ENCODE measurements around the gene PPP1R27.

The PPP1R27 gene, protein sequence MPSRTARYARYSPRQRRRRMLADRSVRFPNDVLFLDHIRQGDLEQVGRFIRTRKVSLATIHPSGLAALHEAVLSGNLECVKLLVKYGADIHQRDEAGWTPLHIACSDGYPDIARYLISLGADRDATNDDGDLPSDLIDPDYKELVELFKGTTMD
- 0 to 0.25 (median 0) reads per million in 9 experiments for total RNA-seq

DNA sequence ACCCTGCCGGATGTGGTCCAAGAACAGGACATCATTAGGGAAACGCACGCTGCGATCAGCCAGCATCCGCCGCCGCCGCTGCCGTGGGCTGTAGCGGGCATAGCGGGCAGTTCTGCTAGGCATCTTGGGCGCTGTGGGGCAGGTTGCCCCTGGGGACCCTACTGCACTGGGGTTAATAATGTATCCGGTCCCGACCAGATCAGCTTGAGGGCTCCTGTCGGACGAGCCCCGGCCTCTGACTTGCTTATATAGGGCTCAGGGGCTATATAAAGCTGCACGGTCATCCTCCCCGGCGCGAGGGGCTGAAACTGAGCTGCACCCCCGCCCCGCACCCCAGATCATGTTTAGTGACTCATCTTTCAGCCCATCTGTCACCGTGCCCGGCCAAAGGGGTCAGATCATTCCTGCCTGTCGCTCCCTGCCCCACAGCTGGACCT is at the start of gene PPP1R27:
PPP1R27 (minus strand) TSS at position 220 of the 437 bp plus-strand sequence; CDS start at position 123, 97 bp downstream.
- peak within 1 kb of the TSS; percentile 69 to 76 for H3K27ac Mint-ChIP-seq
- H3K36me3 Mint-ChIP-seq (ENCODE audit: insufficient read depth) = peaks cover 6% of the 10 kb centered on the region
- ATAC-seq (replicated peaks) (no peak), DNase-seq (no peak)
- no peaks in the 10 kb centered on the region for H3K9me3 Mint-ChIP-seq
- H3K27me3 Mint-ChIP-seq = no peaks in the 10 kb centered on the region
- peaks cover 17 to 20% of the 10 kb centered on the region in 2 donors for H3K4me1 Mint-ChIP-seq (ENCODE audit: low read depth in 2 of 2)
- peak within 1 kb of the TSS; percentile 73 to 96 for H3K4me3 Mint-ChIP-seq

DNA sequence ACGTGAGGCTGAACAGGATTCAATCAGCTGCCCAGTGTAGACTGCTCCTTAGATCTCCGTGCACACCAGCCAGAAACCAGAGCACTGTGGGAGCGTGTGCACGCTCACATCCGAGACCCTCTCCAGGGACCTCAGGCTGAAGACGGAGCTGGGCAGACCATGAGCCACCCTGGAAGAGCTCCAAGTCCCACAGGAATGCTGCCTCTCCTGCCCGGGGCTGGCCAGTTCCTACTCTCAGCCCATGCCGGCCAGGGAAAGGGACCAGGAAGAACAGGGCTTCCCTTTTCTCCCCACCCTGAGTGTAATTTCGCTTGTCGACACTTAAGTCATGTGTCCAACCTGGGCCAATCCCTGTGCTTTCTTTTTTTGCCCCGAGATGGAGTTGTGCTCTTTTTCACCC is 49.7 kb upstream of the PPP1R27 start:
- H3K9me3 Mint-ChIP-seq = no peaks in the 10 kb centered on the region
- ATAC-seq (replicated peaks) (no peak), DNase-seq (no peak)
- H3K4me1 Mint-ChIP-seq (ENCODE audit: low read depth in 2 of 2) = peaks cover 4 to 14% of the 10 kb centered on the region in 2 donors
- H3K4me3 Mint-ChIP-seq = no peak overlapping the region
- peaks cover 88% of the 10 kb centered on the region for H3K36me3 Mint-ChIP-seq (ENCODE audit: insufficient read depth)
- peak overlapping the region in 1 of 2 donors; percentile 59 for H3K27ac Mint-ChIP-seq
- no peaks in the 10 kb centered on the region for H3K27me3 Mint-ChIP-seq

DNA sequence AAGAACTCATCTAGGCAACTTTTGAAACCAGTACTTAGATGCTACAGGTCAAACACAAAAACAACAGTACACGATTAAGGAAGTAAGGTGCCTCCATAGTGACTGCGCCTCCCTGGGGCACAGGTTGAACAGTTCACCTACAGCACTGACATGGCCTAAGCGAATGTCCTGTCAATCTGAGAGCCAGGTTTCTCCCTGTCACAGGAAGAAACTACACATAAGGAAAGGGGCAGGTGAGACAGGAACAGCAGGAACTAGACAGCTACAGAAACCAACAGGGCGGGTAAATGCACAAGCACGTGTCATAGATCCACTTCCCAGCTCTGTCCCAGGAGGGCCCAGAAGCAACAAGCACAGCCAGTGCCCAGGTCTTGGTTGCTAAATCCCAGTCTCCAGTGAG is 44.3 kb upstream of the PPP1R27 start:
- no peak for ATAC-seq (replicated peaks)
- no peaks in the 10 kb centered on the region for H3K4me1 Mint-ChIP-seq (ENCODE audit: low read depth in 2 of 2)
- H3K27me3 Mint-ChIP-seq = no peaks in the 10 kb centered on the region
- DNase-seq = no peak
- peaks cover 53% of the 10 kb centered on the region for H3K36me3 Mint-ChIP-seq (ENCODE audit: insufficient read depth)
- no peak overlapping the region for H3K4me3 Mint-ChIP-seq
- H3K9me3 Mint-ChIP-seq = no peaks in the 10 kb centered on the region
- no peak overlapping the region for H3K27ac Mint-ChIP-seq

DNA sequence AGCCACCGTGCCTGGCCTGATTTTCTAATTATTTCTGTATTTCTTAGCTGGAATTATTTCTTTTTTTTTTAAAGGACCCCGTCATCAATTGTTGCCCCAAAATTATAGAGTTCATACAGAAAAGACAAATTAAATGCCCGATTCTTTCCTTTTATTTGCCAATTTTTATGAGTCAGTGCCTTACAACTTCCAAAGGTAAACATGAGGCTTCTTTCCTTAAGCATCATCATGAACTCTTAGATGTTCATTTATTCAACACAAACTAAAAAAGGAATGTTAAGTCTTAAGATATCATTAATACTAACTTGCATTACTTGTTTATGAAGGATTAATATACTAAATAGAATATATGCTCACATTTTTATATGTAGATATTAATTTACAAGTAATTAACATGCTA is 43.4 kb upstream of the PPP1R27 start:
- Mint-ChIP-seq H3K36me3 (ENCODE audit: insufficient read depth) (peaks cover 48% of the 10 kb centered on the region), H3K27me3 (no peaks in the 10 kb centered on the region), H3K9me3 (no peaks in the 10 kb centered on the region), H3K4me3 (no peak overlapping the region), H3K27ac (no peak overlapping the region), H3K4me1 (ENCODE audit: low read depth in 2 of 2) (no peaks in the 10 kb centered on the region)
- ATAC-seq (replicated peaks) = no peak
- no peak for DNase-seq

DNA sequence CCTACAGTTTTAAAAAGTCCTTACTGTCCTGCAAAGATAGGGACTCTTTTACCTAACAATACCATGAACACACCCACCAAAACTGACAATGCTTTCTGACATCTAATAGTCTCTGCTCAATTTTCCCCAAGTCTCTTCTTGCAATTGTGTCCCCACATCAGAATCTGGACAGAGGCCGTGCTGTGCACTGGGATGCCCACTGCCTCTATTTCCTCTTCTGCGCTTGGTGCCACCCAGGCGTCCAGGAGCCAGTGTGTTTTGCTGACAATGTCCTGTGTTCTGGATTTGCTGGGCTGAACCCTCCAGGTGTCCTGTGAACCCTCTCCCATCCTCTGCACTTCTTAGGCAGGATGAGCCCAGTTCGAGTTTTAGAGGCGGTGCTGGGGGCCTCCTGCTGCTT is 42.7 kb upstream of the PPP1R27 start:
- Mint-ChIP-seq H3K4me3 (no peak overlapping the region), H3K36me3 (ENCODE audit: insufficient read depth) (peaks cover 43% of the 10 kb centered on the region), H3K4me1 (ENCODE audit: low read depth in 2 of 2) (peaks cover 4 to 5% of the 10 kb centered on the region in 2 donors), H3K27ac (peak overlapping the region in 1 of 2 donors; percentile 38), H3K9me3 (no peaks in the 10 kb centered on the region), H3K27me3 (no peaks in the 10 kb centered on the region)
- DNase-seq (no peak), ATAC-seq (replicated peaks) (no peak)

DNA sequence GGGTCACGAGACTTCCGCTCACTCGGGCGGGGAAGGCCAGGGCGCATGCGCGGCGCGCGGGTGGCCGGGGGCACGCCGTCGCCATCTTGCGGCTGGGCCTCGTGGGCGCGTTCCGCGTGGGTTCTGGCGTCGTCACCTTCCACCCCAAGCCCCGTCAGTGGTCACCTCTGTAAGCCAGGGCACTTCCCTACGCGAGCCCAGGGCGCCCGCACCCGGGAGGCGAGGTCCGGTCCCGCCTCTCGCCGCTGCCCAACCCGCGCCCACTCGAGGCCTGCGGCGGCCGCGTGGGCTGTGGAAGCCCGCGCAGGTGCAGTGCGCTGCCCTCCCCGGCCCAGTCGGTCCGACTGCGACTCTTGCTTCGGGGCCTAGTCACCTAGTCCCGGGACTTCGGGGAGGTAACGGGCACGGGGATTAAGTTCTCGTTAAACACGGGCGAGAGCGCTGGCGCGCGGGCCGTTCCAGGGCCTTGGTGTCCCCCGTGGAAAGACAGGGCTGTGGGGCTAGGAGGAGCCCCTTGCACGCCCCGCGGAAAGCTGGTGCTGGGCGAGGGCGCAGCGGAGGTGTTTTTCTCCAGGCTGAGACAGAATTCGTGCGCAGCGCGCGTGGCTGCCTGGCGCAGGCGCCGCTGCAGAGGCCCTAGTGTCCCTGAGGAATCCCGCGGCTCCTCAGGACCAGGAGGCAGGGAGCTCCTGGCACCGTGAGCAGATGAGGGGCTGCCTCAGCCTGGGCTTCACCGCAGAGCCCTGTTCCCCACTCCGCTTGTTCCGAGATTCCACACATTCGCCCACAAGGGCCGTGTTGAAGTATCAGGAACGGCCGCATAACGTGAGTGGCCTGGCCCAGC is 36.8 kb upstream of the PPP1R27 start:
- no peaks in the 10 kb centered on the region for H3K9me3 Mint-ChIP-seq
- no peaks in the 10 kb centered on the region for H3K27me3 Mint-ChIP-seq
- peak overlapping the region; percentile 93 for H3K27ac Mint-ChIP-seq
- peaks cover 19 to 25% of the 10 kb centered on the region in 2 donors for H3K4me1 Mint-ChIP-seq (ENCODE audit: low read depth in 2 of 2)
- ATAC-seq (replicated peaks) = peak; percentile 47
- H3K36me3 Mint-ChIP-seq (ENCODE audit: insufficient read depth) = peaks cover 65% of the 10 kb centered on the region
- DNase-seq = peak; percentile 93 to 95 (median 95)
- H3K4me3 Mint-ChIP-seq = peak overlapping the region; percentile 81 to 82

DNA sequence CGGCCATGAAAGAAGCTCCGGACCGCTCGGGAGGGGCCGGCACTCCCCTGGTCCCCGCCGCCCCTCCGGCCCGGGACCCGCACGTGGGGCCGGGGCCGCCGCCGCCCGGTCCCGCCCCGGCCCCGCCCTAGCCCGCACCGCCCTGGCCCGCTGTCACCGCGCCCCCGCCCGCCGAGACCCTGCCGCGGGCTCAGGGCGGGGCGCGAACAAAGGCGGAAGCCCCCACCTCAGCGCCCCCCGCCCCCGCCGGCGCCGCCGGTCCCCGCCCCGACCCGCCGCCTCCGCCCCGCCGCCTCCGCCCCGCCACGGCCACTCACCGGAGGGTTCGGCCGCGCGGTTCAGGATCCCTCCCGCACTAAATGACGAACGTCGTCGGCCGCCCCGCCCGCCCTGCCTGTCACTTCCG is 36.1 kb upstream of the PPP1R27 start, which contains the start of gene ARHGDIA:
ARHGDIA (minus strand) TSS at position 357 of the 406 bp plus-strand sequence. CDS start 1,407 bp downstream, outside the sequence.
- H3K9me3 Mint-ChIP-seq = no peaks in the 10 kb centered on the region
- peaks cover 65% of the 10 kb centered on the region for H3K36me3 Mint-ChIP-seq (ENCODE audit: insufficient read depth)
- ATAC-seq (replicated peaks) (peak; percentile 72), DNase-seq (no peak)
- peak within 1 kb of the TSS; percentile 81 to 86 for H3K4me3 Mint-ChIP-seq
- H3K27me3 Mint-ChIP-seq = no peaks in the 10 kb centered on the region
- peak within 1 kb of the TSS; percentile 93 to 97 for H3K27ac Mint-ChIP-seq
- peaks cover 19 to 25% of the 10 kb centered on the region in 2 donors for H3K4me1 Mint-ChIP-seq (ENCODE audit: low read depth in 2 of 2)

DNA sequence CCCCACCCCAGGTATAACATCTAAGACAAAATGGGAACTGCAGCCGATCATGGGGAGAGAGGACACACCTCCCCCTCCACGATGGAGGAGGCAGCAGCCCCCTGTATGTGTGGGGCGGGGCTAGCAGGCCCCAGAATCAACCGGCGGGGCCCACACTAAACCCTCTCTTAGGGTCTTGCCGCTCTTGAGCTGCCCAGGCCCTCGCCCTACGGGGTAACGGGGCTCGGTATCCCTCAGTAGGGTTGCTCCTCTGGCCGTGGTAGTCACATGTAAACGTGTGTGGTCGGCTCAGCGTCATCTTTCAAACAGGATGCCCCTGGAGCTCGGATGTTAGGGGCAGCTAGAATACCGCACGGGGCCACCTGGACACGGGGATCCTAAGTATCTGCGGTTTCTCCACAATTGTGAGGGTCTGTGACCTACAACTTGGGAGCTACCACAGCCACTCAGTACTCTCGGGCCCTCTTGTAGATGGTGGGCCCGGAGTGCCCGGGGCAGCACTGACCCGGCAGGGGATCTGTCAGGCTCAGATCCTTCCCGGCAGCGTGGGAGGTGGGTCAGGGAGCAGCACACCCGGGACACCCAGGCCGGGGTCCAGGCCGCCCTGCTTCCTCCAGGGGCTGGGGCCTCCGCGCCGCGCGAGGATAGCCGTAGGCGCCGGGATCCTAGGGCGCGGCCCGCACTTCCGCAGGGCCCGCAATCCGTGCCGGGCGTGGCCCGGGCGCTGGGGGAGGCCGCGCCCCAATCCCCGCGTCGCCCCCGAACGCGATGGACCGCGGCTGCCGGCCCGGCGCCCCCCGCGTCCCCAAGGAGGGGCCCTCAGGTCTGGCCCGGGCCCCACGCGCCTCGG is 35.5 kb upstream of the PPP1R27 start:
- H3K27me3 Mint-ChIP-seq = no peaks in the 10 kb centered on the region
- peak; percentile 31 for ATAC-seq (replicated peaks)

DNA sequence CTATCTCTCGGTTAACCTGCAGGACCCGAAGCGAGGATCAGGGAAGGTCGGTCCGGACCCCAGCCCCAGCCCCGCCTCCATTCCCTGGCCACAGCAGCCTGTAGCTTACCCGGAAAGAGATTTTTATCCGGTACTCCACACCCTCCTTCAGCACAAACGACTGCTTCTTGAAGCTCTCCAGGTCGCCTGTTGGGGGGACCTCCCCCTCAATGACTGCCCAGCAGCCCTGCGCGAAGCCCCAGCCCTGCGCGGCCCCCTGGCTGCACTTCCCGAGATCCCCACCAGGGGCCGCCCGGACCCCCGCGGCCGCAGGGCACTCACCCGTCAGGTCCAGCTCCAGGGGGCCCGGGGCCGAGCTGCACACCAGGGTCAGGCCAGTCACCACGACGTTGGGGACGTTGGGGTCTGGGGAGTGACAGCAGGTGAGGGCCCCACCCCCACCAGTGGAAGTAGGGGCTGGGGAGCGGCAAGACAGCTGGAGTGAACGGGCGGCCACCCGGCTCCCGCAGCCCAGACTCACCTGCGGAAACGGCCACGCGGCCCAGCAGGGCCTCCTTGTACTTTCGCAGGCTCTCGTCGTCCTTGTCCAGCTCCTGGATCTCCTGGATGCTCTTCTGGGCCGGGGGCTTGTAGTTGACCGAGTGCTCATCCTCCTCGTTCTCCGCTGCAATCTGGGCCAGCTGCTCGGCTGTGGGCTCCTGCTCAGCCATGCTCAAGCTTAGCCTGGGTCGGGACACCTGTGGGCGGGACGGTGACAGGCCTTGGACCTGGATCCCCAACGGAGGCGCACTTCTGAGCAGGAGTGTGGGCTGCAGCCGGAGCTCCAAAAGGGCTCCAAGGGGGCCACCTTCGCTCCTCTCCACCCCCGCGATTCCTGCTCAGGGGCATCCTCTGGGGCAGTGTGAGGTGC is 34.6 kb upstream of the PPP1R27 start:
- Mint-ChIP-seq H3K36me3 (ENCODE audit: insufficient read depth) (peaks cover 80% of the 10 kb centered on the region), H3K27me3 (no peaks in the 10 kb centered on the region), H3K4me3 (peak overlapping the region; percentile 78 to 86), H3K9me3 (no peaks in the 10 kb centered on the region), H3K27ac (peak overlapping the region; percentile 85 to 97), H3K4me1 (ENCODE audit: low read depth in 2 of 2) (peaks cover 22 to 28% of the 10 kb centered on the region in 2 donors)
- ATAC-seq (replicated peaks) = no peak
- DNase-seq = peak in 1 of 3 experiments; percentile 26

More for the DNA sequence above, 35.5 kb upstream of the PPP1R27 start:
- peaks cover 21 to 27% of the 10 kb centered on the region in 2 donors for H3K4me1 Mint-ChIP-seq (ENCODE audit: low read depth in 2 of 2)
- H3K4me3 Mint-ChIP-seq = peak overlapping the region; percentile 78 to 86
- peak overlapping the region; percentile 85 to 97 for H3K27ac Mint-ChIP-seq
- DNase-seq = peak; percentile 36 to 41 (median 40)
- peaks cover 71% of the 10 kb centered on the region for H3K36me3 Mint-ChIP-seq (ENCODE audit: insufficient read depth)
- H3K9me3 Mint-ChIP-seq = no peaks in the 10 kb centered on the region

DNA sequence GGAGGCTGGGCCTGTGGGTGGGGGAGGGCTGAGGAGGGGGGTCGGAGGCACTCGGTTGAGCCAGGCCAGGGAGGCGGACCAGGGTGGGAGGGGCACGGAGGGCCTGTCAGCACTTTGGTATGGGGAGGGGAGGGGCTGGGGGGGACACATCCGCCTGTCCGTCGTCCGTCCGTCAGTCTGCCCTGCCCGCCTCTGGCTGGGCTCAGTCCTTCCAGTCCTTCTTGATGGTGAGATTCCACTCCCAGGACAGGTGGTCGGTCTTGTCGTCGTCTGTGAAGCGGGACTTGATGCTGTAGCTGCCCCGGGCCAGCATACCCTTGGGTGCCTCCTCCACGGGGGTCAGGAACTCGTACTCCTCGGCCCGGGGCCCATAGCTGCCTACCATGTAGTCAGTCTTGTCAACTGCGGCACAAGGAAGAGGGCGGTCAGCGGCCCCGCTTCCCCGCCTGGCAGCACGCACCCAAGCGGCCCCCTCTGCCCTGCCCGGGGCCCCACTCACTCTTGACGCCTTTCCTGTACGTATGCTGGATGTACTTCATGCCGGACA is 33.9 kb upstream of the PPP1R27 start:
- Mint-ChIP-seq H3K9me3 (no peaks in the 10 kb centered on the region), H3K4me1 (ENCODE audit: low read depth in 2 of 2) (peaks cover 23 to 28% of the 10 kb centered on the region in 2 donors), H3K36me3 (ENCODE audit: insufficient read depth) (peaks cover 85% of the 10 kb centered on the region), H3K4me3 (peak overlapping the region; percentile 78 to 86), H3K27me3 (no peaks in the 10 kb centered on the region), H3K27ac (peak overlapping the region; percentile 79 to 97)
- ATAC-seq (replicated peaks) (no peak), DNase-seq (no peak)

DNA sequence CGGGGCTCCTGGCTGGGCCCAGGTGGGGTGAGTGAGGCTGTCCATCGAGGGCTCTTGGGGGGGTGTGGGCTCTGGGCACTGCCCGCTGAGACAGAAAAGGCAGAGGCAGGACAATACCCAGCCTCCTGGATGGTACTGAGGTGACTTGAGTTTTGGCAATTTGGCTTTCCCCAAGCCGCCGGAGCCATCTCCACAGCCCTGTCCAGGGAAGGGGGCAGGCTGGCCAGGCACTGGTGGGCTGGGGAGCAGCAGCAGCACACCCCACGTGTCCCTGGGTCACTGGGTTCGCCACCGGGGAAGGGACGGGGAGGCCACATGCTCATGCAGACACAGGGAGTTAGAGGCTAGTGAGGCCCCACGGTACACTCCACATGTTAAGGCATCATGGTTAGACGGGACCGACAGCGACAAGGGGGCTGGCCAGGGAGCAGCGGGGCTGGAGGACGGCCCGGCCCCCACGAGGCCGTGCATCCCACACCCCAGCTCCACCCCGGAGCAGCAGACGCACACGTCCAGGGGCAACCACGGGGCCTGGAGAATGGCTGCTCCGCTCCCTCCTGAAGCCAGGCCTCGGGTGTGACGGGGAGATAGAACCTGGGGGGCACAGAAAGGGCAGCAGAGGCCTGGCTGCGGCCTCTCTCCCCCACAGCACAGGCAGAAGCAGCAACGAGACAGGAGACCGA is 33.3 kb upstream of the PPP1R27 start:
- DNase-seq = no peak
- H3K27ac Mint-ChIP-seq = peak overlapping the region; percentile 79 to 97
- no peak for ATAC-seq (replicated peaks)
- peak overlapping the region; percentile 49 to 61 for H3K4me3 Mint-ChIP-seq
- peaks cover 29 to 33% of the 10 kb centered on the region in 2 donors for H3K4me1 Mint-ChIP-seq (ENCODE audit: low read depth in 2 of 2)
- no peaks in the 10 kb centered on the region for H3K9me3 Mint-ChIP-seq
- H3K36me3 Mint-ChIP-seq (ENCODE audit: insufficient read depth) = peaks cover 88% of the 10 kb centered on the region
- no peaks in the 10 kb centered on the region for H3K27me3 Mint-ChIP-seq
